ENCODE results near the gene DENND2A.
"Not testable (repeated sequence)": the region's sequence is repeated elsewhere in the genome, so short reads cannot be mapped to it uniquely, and the experiment has no call there.

DENND2A gene

GRCh38 chr7:140541176-140541512 is 99.5 kb downstream of the DENND2A start:
- no peak overlapping the region for H3K4me3 ChIP-seq (ENCODE audit: low read depth, low read length)
- TF ChIP-seq POLR2A (IDR thresholded peaks at IDR 0.05; ENCODE audit: extremely low read depth, insufficient read length) (no peak), MYC (IDR thresholded peaks at IDR 0.05; ENCODE audit: low read depth, low read length) (no peak)
- DNase-seq (ENCODE audit: low read depth), result no peak

- DNase-seq (ENCODE audit: low read depth), result no peak
- TF ChIP-seq MYC (IDR thresholded peaks at IDR 0.05; ENCODE audit: low read depth, low read length) (no peak), CTCF (IDR thresholded peaks at IDR 0.05; ENCODE audit: low read depth, low read length) (no peak), POLR2A (IDR thresholded peaks at IDR 0.05; ENCODE audit: extremely low read depth, insufficient read length) (no peak)
- TF ChIP-seq, protein P1, sequence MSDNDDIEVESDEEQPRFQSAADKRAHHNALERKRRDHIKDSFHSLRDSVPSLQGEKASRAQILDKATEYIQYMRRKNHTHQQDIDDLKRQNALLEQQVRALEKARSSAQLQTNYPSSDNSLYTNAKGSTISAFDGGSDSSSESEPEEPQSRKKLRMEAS (IDR thresholded peaks at IDR 0.05; ENCODE audit: low read depth, low read length), result no peak
- H3K4me3 ChIP-seq (ENCODE audit: low read depth, low read length), result no peak overlapping the region
Observed at GRCh38 chr7:140540136-140540777, 100.4 kb downstream of the DENND2A start.

- no peak for TF ChIP-seq MYC (IDR thresholded peaks at IDR 0.05; ENCODE audit: low read depth, low read length)
- TF ChIP-seq, protein P1 (IDR thresholded peaks at IDR 0.05; ENCODE audit: low read depth, low read length), result no peak
- no peak for TF ChIP-seq CTCF (IDR thresholded peaks at IDR 0.05; ENCODE audit: low read depth, low read length)
- no peak for TF ChIP-seq POLR2A (IDR thresholded peaks at IDR 0.05; ENCODE audit: extremely low read depth, insufficient read length)
- no peak overlapping the region for H3K4me3 ChIP-seq (ENCODE audit: low read depth, low read length)
- DNase-seq (ENCODE audit: low read depth), result no peak
Observed at GRCh38 chr7:140539461-140539860, 101.2 kb downstream of the DENND2A start.

- TF ChIP-seq, protein P1 (IDR thresholded peaks at IDR 0.05; ENCODE audit: low read depth, low read length), result no peak
- TF ChIP-seq CTCF (IDR thresholded peaks at IDR 0.05; ENCODE audit: low read depth, low read length) (no peak), MYC (IDR thresholded peaks at IDR 0.05; ENCODE audit: low read depth, low read length) (no peak)
- no peak overlapping the region for H3K4me3 ChIP-seq (ENCODE audit: low read depth, low read length)
- no peak for DNase-seq (ENCODE audit: low read depth)
Observed at GRCh38 chr7:140537750-140538482, 102.7 kb downstream of the DENND2A start.

GRCh38 chr7:140534743-140535142 is 105.9 kb downstream of the DENND2A start:
- no peak overlapping the region for H3K4me3 ChIP-seq (ENCODE audit: low read depth, low read length)
- DNase-seq (ENCODE audit: low read depth), result no peak
- TF ChIP-seq, protein P1 (IDR thresholded peaks at IDR 0.05; ENCODE audit: low read depth, low read length), result no peak
- no peak for TF ChIP-seq POLR2A (IDR thresholded peaks at IDR 0.05; ENCODE audit: extremely low read depth, insufficient read length)
- no peak for TF ChIP-seq CTCF (IDR thresholded peaks at IDR 0.05; ENCODE audit: low read depth, low read length)
- no peak for TF ChIP-seq MYC (IDR thresholded peaks at IDR 0.05; ENCODE audit: low read depth, low read length)

DNA sequence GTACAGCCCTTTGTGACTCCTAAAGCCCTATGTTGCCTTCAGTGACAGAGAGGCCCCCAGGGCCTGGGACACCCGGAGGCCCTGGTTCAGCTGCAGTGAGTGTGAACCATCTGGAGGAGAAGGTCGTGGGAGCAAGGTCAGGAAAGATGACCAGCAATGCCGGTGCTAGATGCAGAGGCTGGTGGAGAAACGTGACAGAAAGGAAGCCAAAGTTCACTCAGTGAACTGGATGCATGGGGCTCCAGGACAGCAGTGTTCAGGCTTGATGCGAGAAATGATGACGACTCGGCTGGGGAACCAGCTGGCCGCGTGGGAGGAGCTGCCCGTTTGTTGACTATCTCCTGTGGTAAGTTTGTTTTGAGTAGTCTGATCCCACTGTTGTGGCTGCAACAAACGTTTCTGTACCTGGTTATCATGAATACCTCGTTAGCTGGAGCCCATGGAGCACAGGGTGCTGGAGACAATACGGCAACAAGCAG is 107.2 kb downstream of the DENND2A start:
- no peak overlapping the region for H3K4me3 ChIP-seq (ENCODE audit: low read depth, low read length)
- TF ChIP-seq, protein P1 (IDR thresholded peaks at IDR 0.05; ENCODE audit: low read depth, low read length), result no peak
- TF ChIP-seq CTCF (IDR thresholded peaks at IDR 0.05; ENCODE audit: low read depth, low read length) (no peak), POLR2A (IDR thresholded peaks at IDR 0.05; ENCODE audit: extremely low read depth, insufficient read length) (no peak), MYC (IDR thresholded peaks at IDR 0.05; ENCODE audit: low read depth, low read length) (no peak)
- DNase-seq (ENCODE audit: low read depth), result peak; percentile 58

- not testable (repeated sequence) for DNase-seq (ENCODE audit: low read depth); H3K4me3 ChIP-seq (ENCODE audit: low read depth, low read length)
Observed at GRCh38 chr7:140529428-140529827, 111.2 kb downstream of the DENND2A start.

Measured in NB4 (cell line).